ENCODE data around the gene RIPK1. TPM values are rescaled to one million over a fixed set of nuclear protein-coding genes. Genes with fewer than 3 reads are reported as not detected.

Gene RIPK1
- total RNA-seq, 1 experiment from 2014 or later: 19.1 TPM

- no peak overlapping the region for H3K4me2 ChIP-seq (ENCODE audit: low read length)
- ChIA-PET POLR2A (no interaction called here), CTCF (no interaction called here), RAD21 (ENCODE audit: low non-redundant PET in 1 of 2, low total read pairs in 2 of 2, uncharacterized antibody in 2 of 2, unreplicated experiment in 2 of 2) (no interaction called here)
- H3K9ac ChIP-seq (ENCODE audit: low read length): no peak overlapping the region
- H2AFZ ChIP-seq (ENCODE audit: low read depth, low read length, poor library complexity, severe bottlenecking): no peak overlapping the region
- DNase-seq (ENCODE audit: low read depth, low spot score) (no peak), ATAC-seq (no peak)
- no peaks in the 10 kb centered on the region for H3K4me1 ChIP-seq (ENCODE audit: control insufficient read depth in 1 of 2, insufficient read depth in 2 of 2, low read length in 2 of 2)
- BruUV-seq (replicated peaks): no TSS peak
- intact Hi-C loops (cut with micrococcal nuclease): no loop called here
- H3K27ac ChIP-seq (ENCODE audit: low read depth, low read length): no peak overlapping the region
- H3K36me3 ChIP-seq (ENCODE audit: control insufficient read depth in 1 of 2, insufficient read depth in 2 of 2, low read length in 2 of 2): peaks cover 0 to 16% of the 10 kb centered on the region in 2 experiments; a peak in 2 of 4 replicates
- H3K4me3 ChIP-seq (replicated peaks in 1 of 2; ENCODE audit: low read depth in 1 of 2, low read length in 2 of 2): no peak overlapping the region
- TF ChIP-seq MAX (IDR thresholded peaks at IDR 0.05) (no peak), ZNF274 (IDR thresholded peaks at IDR 0.05; ENCODE audit: low read depth, low read length) (no peak), POLR2A (IDR thresholded peaks at IDR 0.05; ENCODE audit: borderline replicate concordance, extremely low read depth, insufficient read depth, insufficient read length) (no peak), YY1 (IDR thresholded peaks at IDR 0.05; ENCODE audit: extremely low read depth, insufficient replicate concordance, low read depth, low read length) (no peak), POLR2AphosphoS5 (IDR thresholded peaks at IDR 0.05; ENCODE audit: low read depth, low read length) (no peak), ATF3 (IDR thresholded peaks at IDR 0.05) (no peak), SIN3A (IDR thresholded peaks at IDR 0.05; ENCODE audit: low read depth) (no peak), SRF (IDR thresholded peaks at IDR 0.05; ENCODE audit: low read depth) (no peak), CBX3 (IDR thresholded peaks at IDR 0.05; ENCODE audit: low read depth) (no peak), EZH2phosphoT487 (IDR thresholded peaks at IDR 0.05; ENCODE audit: borderline replicate concordance) (no peak), ELF1 (IDR thresholded peaks at IDR 0.05; ENCODE audit: borderline replicate concordance, low read depth) (no peak), ZBTB33 (IDR thresholded peaks at IDR 0.05; ENCODE audit: extremely low read depth, insufficient replicate concordance, low read length) (no peak), CEBPB (IDR thresholded peaks at IDR 0.05; ENCODE audit: low read depth) (no peak), TCF7L2 (IDR thresholded peaks at IDR 0.05; ENCODE audit: borderline replicate concordance, extremely low read depth, insufficient read depth, insufficient read length) (no peak), RAD21 (IDR thresholded peaks at IDR 0.05; ENCODE audit: low read depth) (no peak), EGR1 (IDR thresholded peaks at IDR 0.05; ENCODE audit: low read depth) (no peak), SP1 (IDR thresholded peaks at IDR 0.05; ENCODE audit: low read depth) (no peak), FOSL1 (IDR thresholded peaks at IDR 0.05; ENCODE audit: low read depth) (no peak)
- H3K9me3 ChIP-seq (ENCODE audit: control insufficient read depth in 1 of 2, insufficient read depth in 1 of 2, low read depth in 1 of 2, low read length in 2 of 2): no peaks in the 10 kb centered on the region
- H3K79me2 ChIP-seq (ENCODE audit: insufficient read depth, low read length): no peaks in the 10 kb centered on the region
- H3K9me2 ChIP-seq (ENCODE audit: insufficient read depth): no peaks in the 10 kb centered on the region
- no peaks in the 10 kb centered on the region for H4K20me1 ChIP-seq (ENCODE audit: insufficient read depth)
- no peaks in the 10 kb centered on the region for H3K27me3 ChIP-seq (ENCODE audit: insufficient read depth, low read length)
Measured at GRCh38 chr6:3133515-3133914, 65.2 kb downstream of the RIPK1 start.

Data from HCT116 (cell line).